Thyroid gland (tissue), 4 donors: ENCODE measurements around the gene NEU3.
"Not testable (repeated sequence)": the region's sequence is repeated elsewhere in the genome, so short reads cannot be mapped to it uniquely, and the experiment has no call there.

Experiments used
- POLR2A ChIP-seq, 2 donors: fragments of 450-650 bp; IDR thresholded peaks; one replicate each; pipeline ENCODE4 v1.6.1; 2017; ENCODE audit warnings: antibody characterized with exemption in 2 of 2, mild to moderate bottlenecking in 2 of 2, moderate library complexity in 1 of 2
- TF ChIP-seq, protein P1 (sequence below), 6 experiments: fragments of 200-600 bp in 3 of 6; fragments of 450-650 bp in 3 of 6; sonication (generic) in 3 of 6; IDR thresholded peaks; one replicate each; pipeline ENCODE4 v1.5.1; 2016 to 2019; ENCODE audit warnings: antibody characterized with exemption in 6 of 6, mild to moderate bottlenecking in 2 of 6, inconsistent platforms in 1 of 6, moderate library complexity in 1 of 6

DNA sequence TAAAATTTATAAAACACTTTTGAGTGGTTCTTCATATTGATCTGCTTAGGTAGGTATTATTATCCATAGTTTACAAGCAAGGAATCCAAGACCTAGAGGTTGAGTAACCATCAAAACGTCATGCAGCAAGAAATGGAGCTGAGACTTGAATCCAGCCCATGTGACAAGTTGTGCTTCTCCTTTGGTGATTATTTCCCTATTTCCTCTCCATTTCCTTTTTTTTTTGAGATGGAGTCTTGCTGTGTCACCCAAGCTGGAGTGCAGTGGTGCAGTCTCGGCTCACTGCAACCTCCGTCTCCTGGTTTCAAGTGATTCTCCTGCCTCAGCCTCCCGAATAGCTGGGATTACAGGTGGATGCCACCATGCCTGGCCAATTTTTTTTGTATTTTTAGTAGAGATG lies 1.4 kb downstream of the NEU3 start:
- TF ChIP-seq, protein P1, sequence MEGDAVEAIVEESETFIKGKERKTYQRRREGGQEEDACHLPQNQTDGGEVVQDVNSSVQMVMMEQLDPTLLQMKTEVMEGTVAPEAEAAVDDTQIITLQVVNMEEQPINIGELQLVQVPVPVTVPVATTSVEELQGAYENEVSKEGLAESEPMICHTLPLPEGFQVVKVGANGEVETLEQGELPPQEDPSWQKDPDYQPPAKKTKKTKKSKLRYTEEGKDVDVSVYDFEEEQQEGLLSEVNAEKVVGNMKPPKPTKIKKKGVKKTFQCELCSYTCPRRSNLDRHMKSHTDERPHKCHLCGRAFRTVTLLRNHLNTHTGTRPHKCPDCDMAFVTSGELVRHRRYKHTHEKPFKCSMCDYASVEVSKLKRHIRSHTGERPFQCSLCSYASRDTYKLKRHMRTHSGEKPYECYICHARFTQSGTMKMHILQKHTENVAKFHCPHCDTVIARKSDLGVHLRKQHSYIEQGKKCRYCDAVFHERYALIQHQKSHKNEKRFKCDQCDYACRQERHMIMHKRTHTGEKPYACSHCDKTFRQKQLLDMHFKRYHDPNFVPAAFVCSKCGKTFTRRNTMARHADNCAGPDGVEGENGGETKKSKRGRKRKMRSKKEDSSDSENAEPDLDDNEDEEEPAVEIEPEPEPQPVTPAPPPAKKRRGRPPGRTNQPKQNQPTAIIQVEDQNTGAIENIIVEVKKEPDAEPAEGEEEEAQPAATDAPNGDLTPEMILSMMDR (IDR thresholded peaks at IDR 0.05): not testable (repeated sequence)
- TF ChIP-seq POLR2A (IDR thresholded peaks at IDR 0.05): not testable (repeated sequence)
